ENCODE data around the gene ZNF628.
"Not testable (repeated sequence)": the region's sequence is repeated elsewhere in the genome, so short reads cannot be mapped to it uniquely, and the experiment has no call there.

The ZNF628 gene

DNA sequence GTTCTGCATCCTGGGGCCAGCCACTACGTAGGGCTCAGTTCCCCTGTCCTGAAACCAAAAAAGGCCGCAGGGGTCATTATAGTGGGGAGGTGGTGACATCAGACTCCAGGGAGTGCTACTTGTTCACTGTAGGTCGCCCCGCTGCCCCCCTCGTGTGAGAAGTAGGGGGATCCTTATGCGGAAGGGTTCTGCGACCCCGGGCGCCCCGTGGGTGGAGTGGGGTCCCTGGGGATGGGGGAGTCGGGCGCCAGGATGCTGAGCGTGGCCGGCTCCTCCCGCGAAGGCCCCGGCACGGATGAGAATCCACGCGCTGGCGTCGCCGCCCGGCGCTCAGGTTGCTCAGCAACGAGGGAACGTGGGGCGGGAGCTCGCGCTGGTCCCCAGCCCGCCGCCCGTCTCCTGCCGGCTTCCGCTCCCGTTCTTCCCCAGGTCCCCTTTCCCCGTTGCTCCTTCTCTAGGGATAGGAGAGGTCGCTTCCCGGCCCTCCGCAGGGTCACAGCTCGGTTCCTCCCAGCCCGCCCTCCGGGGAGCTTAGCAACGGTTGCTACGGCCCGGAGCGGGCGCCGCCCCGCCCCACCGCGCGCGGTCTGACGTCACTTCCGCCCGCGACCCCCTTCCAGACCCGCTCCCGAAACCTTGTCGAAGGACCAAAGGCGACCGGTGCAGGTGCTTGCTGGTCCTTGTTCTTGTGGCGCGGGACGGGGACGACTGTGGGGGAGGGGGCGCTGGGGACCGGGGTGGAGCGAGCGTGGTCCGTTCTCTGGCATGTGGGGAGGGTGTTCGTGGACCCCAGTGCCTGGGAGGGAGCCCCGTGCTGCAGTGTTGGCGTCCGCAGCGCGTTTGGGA is 8.4 kb downstream of the ZNF628 start, which contains the start of gene NAT14:
TSS of gene NAT14 (plus strand) at position 596 of the 846 bp plus-strand sequence. CDS start 521 bp downstream, outside the sequence.
- peak; percentile 72 for DNase-seq

DNA sequence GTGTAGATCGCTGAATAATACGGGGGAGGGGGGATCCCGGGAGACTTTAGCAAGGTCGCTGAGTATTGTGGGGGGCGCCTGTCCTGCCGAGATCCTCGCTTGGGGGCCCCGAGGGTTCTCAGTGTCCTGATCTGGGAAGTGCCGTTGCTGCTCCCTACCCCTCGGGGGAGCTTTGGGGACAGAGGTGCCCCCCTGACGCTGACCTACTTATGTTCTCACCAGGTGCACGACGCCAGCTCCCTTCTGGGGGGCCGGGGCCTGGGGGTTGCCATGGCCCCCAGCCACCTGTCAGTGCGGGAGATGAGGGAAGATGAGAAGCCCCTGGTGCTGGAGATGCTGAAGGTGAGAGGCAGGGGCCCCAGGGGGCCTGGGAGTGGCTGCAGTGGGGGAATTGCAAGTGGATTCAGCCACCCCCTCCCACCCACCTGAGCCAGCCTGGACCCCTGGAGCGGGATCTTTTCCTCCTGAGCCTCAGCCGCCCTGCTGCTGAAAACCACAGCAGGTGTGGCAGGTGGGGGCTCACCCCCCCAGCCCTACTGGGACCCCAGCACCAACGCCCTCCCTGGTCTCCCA is 9.1 kb downstream of the ZNF628 start:
- no peak for DNase-seq

DNA sequence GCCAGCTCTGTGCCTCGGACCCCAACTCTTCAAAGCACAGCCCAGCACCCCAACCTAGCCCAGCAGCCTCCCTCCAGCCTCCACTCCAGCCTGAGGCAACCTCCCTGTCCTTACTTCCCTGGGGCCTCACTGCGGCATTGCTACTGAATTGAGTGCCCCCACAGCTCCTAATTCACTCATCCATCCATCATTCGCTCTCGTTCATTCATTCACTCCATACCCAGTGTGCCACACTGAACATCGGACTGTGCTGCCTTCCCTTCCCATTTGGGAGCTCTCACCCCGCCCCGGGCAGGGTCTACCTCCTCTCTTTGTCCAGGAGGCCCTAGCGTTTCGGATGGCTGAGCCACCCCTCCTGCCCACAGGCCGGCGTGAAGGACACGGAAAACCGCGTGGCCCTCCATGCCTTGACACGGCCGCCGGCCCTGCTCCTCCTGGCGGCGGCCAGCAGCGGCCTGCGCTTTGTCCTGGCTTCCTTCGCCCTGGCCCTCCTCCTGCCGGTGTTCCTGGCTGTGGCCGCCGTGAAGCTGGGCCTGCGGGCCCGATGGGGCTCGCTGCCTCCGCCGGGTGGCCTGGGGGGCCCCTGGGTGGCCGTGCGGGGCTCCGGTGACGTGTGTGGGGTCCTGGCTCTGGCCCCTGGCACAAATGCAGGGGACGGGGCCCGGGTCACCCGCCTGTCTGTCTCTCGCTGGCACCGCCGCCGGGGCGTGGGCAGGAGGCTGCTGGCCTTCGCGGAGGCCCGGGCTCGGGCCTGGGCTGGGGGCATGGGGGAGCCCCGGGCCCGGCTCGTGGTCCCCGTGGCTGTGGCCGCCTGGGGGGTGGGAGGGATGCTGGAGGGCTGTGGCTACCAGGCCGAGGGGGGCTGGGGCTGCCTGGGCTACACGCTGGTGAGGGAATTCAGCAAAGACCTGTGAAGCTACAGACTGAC is 9.9 kb downstream of the ZNF628 start:
- DNase-seq: no peak

DNA sequence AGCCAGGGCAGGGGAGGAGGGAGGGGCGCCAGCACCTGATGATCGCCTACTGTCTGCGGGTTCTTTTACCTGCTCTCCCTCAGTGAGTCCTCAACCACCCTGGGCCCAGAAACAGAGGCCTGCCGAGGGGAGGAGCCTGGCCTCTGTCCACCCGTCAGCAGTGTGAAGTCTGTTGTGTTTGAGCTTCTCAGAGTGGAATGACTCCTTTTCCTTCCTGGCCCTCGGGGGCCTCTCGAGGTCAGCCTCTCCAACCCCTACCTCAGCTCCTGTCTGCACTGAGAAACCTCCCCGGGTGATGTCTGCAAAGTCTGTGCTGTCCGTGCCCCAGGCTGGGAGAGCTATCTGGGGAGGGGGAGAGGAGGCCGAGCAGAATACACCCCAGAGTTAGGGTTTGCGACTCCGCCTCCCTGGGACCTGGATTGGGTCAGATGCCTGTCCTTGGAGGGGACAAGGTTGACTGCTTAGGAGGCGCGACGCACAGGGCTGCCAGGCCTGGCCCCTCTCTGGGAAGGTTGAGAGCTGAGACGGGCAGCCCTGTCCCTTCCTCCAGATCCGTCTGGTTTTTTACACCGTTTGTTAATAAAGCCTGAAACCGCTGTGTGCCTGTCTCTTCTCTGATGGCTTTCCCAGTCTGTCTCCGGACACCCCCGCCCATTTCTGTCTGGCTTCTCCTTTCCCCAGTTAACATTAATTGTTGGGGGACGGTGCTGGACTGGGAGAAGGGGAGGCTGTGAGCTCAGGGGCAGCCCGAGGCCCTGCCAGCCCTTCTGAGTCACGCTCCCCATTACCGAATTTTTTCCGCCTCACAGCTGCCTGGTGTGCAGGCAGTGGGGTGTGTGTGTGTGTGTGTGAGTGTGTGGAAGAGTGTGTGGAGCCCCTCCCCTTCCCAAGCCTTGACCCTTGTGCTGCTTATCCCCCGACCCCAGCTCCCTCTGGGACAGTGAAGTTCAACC is 10.8 kb downstream of the ZNF628 start:
- peak; percentile 50 for DNase-seq

DNA sequence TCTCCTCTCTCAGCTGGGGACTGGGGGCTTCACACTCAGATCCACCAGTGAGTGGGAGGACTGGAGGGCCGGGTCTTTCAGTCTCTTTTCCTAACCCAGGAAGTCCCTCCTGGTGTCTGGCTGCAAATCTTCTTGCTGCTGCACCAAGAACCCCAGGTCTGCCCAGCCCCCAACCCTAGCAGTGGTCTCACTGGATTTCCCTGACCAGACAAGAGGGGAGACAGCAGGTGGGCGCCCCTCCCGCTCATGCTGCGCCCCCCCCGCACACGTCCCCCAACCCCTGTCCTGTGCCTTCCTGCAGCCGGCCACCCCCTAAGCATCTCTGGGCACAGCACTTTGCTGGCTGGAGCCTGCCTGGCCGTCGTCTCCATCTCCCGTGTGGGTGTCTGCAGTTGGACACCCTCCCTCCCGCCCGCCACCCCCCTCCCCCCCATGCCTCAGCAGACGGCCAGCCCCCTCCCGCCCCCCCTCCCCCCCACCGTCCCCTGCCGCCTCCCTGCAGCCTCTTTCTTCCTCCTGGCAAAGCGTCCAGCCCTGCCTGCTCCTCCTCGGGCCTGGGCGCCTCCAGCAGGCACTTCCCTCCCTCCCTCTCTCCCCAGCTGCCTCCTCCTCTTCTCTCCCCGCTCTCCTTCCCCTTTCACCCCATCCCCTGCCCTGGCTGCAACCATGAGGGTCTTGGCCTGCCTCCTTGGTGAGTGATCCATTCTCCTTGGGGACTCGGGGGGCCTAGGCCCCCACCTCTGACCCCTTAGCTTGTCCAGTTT is 11.7 kb downstream of the ZNF628 start, which contains the start of gene SSC5D:
TSS of gene SSC5D (plus strand) at position 513 of the 764 bp plus-strand sequence. CDS start at position 667, 154 bp downstream.
- no peak for DNase-seq

DNA sequence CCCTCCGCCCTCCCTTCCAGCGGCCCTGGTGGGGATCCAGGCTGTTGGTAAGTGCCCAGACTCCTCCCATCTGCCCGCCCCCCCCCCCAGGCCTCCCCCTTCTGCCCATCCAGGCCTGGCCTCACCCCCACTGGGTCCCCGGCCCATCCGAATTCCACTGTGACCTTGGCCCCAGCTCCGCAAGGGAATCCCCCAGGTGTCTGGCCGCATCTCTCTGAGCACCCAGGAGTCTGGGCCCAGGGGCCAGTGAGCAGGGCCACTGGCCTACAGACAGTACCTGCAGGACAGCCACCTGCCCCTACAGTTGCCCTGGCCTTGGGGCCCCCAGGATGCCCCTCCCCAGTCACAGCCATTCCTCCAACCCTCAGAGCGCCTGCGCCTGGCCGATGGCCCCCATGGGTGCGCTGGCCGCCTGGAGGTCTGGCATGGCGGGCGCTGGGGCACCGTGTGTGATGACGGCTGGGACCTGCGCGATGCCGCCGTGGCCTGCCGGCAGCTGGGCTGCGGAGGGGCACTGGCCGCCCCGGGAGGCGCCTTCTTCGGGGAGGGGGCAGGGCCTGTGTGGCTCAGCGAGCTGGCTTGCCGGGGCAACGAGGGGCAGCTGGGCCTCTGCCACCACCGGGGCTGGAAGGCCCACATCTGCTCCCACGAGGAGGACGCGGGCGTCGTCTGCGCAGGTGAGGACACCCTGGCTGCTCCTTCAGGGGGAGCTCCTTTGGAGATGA is 12.7 kb downstream of the ZNF628 start:
- DNase-seq: no peak

DNA sequence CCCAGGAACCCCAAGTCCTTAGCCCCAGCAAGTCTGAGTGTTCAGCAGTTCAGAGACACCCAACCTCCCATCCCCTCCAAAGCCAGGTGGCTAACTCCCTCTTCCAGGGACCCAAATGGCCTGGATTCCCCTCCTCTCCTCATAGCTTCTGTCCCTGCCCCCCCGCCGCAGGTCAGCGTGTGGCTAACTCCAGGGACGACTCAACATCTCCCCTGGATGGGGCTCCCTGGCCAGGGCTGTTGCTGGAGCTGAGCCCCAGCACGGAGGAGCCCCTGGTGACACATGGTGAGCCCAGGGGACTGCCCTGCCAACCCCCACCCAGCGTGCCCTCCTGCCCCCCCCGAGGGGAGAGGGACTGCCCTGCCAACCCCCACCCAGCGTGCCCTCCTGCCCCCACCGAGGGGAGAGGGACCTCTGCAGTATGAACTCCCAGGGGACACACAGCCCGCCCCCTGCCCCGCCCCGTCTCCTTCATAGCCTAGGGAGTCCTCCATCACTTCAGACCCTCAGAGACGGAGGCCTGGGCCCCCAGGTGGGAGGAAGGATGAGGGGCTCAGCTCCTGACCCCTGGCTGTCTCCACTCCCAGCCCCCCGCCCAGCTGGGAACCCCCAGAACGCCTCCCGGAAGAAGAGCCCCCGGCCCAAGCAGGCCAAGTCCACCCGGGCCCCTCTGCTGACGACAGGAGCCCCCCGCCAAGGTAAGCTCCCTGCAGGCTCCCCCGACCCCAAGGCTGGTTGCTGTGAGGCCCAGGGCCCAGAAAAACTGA is 13.5 kb downstream of the ZNF628 start:
- no peak for DNase-seq

DNA sequence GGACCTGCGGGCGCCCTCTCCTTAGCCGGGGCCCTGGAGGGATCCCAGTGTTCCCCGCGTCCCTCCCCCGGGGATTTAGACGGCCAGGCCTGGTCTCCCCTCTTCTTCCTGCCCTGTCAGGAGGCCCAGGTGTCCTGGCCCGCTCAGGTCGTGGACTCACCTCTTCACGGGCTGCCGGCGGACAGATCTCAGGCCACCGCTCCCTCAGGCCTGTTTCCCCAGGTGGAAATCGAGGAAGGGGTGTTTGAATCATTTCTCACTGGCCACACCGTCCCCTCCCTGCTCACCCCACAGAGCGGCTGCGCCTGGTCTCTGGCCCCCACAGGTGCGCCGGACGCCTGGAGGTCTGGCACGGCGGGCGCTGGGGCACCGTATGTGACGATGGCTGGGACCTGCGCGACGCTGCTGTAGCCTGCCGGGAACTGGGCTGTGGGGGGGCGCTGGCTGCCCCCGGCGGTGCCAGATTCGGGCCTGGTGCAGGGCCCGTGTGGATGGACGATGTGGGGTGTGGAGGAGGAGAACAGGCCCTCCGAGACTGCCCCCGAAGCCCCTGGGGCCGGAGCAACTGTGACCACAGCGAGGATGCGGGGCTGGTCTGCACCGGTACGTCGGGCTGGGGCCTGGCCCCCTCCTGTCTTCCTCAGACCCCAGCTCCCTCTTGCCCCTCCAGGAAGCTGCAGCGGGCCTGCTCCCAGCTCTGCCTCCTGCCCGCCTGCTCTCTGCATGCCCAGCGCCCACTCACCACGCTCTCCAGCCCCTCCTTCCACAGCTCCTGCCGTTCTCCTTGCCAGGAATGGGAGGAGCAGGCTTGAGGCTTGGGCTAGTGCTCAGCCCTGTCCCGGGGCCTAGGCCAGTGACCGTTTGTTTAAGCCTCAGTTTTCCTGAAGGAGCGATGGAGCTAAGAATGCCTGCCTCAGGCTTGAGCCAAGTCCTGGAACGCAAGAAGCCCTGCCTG is 14.3 kb downstream of the ZNF628 start:
- no peak for DNase-seq

DNA sequence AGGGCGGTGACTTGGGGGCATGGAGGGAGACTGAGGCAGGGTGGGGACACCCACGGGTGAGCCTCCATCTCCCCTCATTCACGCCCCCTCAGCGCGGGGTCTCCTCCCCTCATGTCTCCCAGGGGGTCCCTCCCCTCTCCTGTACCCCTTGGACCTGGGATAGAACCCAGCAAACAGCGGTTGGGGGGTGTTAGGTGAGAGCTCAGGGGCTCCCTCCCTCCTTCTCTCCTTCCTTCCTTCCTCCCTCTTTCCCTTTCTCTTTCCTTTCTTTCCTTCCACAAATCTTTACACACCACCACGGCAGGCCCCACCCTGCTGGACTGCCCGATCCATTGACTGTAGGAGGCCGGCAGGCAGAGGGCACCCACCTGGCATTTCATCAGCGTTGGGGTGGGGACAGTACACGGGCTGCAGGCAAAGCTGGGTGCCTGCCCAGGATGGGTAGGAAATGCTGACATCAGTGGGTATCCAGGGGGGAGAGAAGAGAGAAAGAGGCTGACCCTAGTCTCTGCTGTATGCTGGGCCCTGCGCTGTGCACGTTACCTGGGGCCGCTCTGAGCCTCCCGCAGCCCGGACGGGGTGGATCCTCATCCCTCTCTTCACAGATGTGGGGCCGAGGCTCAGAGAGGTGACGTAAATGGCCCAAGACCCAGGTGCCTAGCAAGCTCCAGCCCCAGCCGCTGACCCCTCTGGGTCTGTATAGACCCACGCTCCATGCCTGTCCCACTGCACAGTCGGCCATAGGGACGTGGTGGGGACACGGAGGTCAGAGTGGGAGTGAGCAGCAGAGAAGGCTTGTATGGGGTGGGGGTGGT is 15.3 kb downstream of the ZNF628 start:
- DNase-seq: no peak

DNA sequence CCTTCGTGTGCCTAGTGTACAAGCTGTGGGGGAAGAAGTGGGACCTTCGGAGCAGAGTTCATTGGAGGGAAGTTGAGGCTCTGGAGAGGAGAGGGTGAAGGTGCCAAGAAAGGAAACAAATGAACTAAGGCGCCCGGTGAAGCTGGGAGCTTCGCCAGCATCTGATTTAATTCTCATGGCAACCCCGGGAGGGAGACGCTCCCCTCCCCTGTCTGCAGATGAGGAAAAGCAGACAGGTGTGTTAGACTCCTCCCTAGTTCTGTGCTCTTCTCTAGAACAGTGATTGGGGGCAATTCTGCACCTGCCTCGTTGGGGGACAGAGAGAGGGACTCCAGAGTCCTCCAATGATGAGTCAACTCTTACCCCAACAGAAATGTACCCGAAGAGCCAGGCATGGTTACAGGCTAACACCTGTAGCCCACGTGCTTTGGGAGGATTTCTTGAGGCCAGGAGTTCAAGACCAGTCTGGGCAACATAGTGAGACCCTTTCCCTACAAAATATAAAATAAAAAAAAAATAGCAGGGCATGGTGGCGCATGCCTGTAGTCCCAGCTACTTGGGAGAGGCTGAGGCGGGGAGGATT is 16.0 kb downstream of the ZNF628 start:
- DNase-seq: no peak

DNA sequence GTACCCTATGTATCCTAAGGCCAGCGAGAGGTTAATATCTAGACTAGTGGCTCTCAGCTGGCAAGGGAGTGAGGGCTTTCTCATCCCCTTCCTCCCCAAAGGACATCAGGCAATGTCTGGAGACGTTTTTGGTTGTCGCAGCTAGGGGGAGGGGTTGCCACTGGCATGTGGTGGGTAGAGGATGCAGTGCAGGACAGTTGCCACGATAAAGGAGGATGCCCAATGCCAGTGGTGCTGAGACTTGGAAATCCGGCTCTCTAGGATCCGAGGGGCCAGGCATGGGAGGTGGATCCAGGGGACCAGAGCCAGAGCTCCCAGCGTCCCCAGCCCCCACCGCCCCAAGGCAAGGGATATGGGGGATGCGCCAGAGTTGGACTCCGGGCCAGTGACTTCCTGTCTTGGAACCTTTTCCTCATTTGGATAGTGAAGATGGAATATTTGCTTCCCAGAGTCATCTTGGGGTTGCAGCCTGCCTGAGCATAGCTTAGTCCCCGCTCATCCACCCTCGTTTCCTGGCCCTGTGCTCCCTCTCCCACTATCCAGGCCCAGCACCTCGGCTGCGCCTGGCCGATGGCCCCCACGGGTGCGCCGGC is 16.7 kb downstream of the ZNF628 start:
- DNase-seq: no peak

DNA sequence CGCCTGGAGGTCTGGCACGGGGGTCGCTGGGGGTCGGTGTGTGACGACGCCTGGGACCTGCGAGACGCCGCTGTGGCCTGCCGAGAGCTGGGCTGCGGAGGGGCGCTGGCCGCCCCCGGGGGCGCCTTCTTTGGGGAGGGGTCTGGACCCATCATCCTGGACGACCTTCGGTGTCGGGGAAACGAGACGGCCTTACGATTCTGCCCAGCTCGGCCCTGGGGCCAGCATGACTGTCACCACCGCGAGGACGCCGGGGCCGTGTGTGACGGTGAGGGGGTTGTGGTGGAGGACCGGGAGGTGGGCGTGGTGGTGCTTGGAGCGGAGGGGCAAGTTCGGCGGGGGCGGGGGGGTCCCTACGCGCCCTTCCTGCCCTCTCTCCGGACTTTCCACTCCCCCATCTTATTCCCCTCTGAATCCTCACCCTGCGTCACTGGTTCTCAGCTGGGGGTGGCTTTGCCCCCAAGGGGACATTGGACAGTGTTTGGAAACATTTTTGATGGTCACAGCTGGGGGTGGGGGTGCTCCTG is 17.3 kb downstream of the ZNF628 start:
- no peak for DNase-seq

DNA sequence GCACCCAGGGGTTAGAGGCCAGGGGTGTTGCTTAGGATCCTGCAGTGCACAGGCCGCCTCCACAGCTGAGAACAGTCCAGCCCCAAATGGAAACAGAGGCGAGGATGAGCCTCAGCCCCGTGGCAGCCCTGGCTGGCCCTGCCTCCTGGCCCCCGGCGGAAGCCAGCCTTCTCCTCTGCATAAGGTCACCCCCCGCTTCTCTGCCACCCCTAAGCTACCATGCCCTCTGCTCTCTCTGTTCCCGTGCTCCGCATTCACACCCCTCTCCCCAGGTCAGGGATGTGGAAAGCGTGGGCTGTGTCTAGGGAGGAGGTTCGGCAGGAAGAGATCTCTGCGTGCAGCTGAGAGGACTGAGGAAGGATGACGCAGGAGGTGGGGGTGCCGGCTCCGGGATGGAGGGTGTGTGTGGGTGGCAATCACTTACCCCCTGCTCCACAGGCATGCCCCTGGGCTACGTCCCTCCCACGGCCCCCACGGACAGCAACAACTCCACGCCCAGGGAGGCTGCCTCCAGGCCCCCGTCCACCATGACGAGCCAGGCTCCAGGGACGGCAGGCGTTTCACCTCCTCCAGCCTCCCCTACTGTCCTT is 17.9 kb downstream of the ZNF628 start:
- no peak for DNase-seq

DNA sequence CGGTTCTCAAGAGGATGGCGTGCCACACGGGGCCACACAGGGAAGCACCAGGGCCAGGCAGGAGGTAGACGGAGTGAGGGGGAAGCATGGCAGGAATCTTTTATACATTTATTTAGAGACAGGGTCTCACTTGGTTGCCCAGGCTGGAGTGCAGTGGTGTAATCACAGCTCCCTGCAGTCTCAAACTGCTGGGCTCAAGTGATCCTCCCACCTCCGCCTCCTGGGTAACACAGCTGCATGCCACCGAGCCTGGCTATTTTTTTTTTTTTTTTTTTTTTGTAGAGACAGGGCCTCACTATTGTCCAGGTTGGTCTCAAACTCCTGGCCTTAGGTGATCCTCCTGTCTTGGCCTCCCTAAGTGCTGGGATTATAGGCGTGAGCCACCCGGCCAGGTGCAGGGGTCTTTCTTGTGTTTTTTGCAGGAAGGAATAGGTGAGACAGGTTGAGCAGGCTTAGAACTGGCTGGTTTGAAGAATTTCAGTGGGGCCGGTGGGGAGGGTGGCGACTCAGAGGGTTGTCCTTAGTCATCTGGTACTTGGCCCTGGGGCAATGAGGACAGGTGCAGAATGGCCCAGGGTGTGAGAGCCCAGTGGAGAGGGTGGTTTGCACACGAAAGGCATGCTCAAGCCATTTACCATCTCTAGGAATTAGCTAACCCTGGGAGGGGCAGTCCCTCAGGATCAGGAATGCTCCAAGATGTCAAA is 19.4 kb downstream of the ZNF628 start:
- DNase-seq: no peak

DNA sequence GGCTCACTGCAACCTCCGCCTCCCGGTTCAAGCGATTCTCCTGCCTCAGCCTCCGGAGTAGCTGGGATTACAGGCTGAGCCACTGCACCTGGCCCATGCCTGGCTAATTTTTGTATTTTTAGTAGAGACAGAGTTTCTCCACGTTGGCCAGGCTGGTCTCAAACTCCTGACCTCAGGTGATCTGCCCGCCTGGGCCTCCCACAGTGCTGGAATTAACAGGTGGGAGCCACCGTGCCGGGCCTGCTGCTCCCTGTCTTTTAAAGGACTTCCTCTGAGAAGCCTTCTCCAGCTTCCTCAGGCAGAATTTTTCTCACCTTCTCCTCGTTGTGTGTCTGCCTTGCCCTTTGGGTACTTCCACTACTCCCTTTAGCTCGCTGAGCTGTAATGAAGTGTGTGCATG is 20.4 kb downstream of the ZNF628 start:
- DNase-seq: not testable (repeated sequence)
